GM12878 (cell line): ENCODE results near the gene RGS16. TPM values are rescaled to one million over a fixed set of nuclear protein-coding genes. Genes with fewer than 3 reads are reported as not detected.

ENCODE experiments used
- ATAC-seq: fragments of 200-7000 bp; cut with Tn5 transposase; 3 replicates; pipeline ENCODE4 v1.9.1; 2020; ENCODE audit warnings: mild to moderate bottlenecking, moderate library complexity
- BruUV-seq: library from RNA; stranded (reverse); fragments of 400-500 nt; replicated peaks from 2 replicates; lab custom pipeline; 2021; lab: Mats Ljungman, UMichigan
- CTCF ChIA-PET: fragments of 300-600 bp; sonication (Branson Sonifier 250); formaldehyde crosslinking; extraction: SDS; loops from one replicate; lab custom pipeline; 2021; ENCODE audit warnings: inconsistent platforms; lab: Yijun Ruan, JAX
- POLR2A ChIA-PET: fragments of 350-600 bp; formaldehyde crosslinking; extraction: SDS; loops from one replicate; lab custom pipeline; 2021; ENCODE audit warnings: inconsistent platforms; lab: Charles Lee
- RAD21 ChIA-PET: fragments of 300-600 bp; sonication (Branson Sonifier 250); formaldehyde crosslinking; loops from one replicate; lab custom pipeline; 2023; ENCODE audit warnings: antibody characterized with exemption; ENCODE audit not compliant: unreplicated experiment; lab: Charles Lee
- SMC1A ChIA-PET: fragments of 300-600 bp; sonication (Branson Sonifier 250); formaldehyde crosslinking; loops from one replicate; lab custom pipeline; 2023; ENCODE audit not compliant: unreplicated experiment, uncharacterized antibody; lab: Charles Lee
- DNase-seq: peaks from one replicate; pipeline ENCODE4 v3.0.0-alpha.2; 2011; ENCODE audit warnings: low read depth, low spot score
- FAIRE-seq: peaks from 3 replicates; lab custom pipeline; 2011; peaks lifted over from hg19 to GRCh38; lab: Jason Lieb, UNC
- H2AFZ ChIP-seq: 2 replicates; pipeline ENCODE4 v1.6.0; 2011; ENCODE audit warnings: low read depth, low read length, control low read depth; ENCODE audit not compliant: control insufficient read depth
- H3K27ac ChIP-seq: 2 replicates; pipeline ENCODE4 v1.5.1; 2011; ENCODE audit warnings: control low read depth; ENCODE audit not compliant: control insufficient read depth, insufficient read depth
- H3K27me3 ChIP-seq, 2 experiments: replicated peaks in 1 of 2; 2 replicates each; pipeline versions ENCODE4 v1.6.0 to v1.6.1; 2011; ENCODE audit warnings: low read length in 1 of 2; ENCODE audit not compliant: control insufficient read depth in 2 of 2, insufficient read depth in 2 of 2
- H3K36me3 ChIP-seq, 2 experiments: 2 replicates each; pipeline ENCODE4 v1.5.1; 2011; ENCODE audit warnings: low read length in 1 of 2; ENCODE audit not compliant: control insufficient read depth in 2 of 2, insufficient read depth in 2 of 2
- H3K4me1 ChIP-seq: 2 replicates; pipeline ENCODE4 v1.6.1; 2011; ENCODE audit warnings: mild to moderate bottlenecking, low read length, moderate library complexity, mixed read lengths; ENCODE audit not compliant: control insufficient read depth, insufficient read depth
- H3K4me2 ChIP-seq: 2 replicates; pipeline ENCODE4 v1.6.0; 2011; ENCODE audit warnings: control low read depth; ENCODE audit not compliant: control insufficient read depth, insufficient read depth
- H3K4me3 ChIP-seq: fragments of 200-600 bp; sonication (generic); 2 replicates; pipeline ENCODE4 v1.5.1; 2016
- H3K79me2 ChIP-seq: 2 replicates; pipeline ENCODE4 v1.6.0; 2011; ENCODE audit warnings: low read length; ENCODE audit not compliant: control insufficient read depth, insufficient read depth
- H3K9ac ChIP-seq: 2 replicates; pipeline ENCODE4 v1.8.0; 2011; ENCODE audit warnings: low read length, control low read depth, mixed read lengths; ENCODE audit not compliant: control insufficient read depth, insufficient read depth
- H3K9me3 ChIP-seq: replicated peaks from 3 replicates; pipeline ENCODE4 v1.5.1; 2011; ENCODE audit warnings: mild to moderate bottlenecking, low read length; ENCODE audit not compliant: control insufficient read depth, insufficient read depth
- H4K20me1 ChIP-seq: 2 replicates; pipeline ENCODE4 v1.6.0; 2011; ENCODE audit not compliant: control insufficient read depth, insufficient read depth
- EP300 ChIP-seq, 2 experiments: fragments of 150-350 bp in 1 of 2; IDR thresholded peaks; 2 replicates each; pipeline ENCODE4 v1.6.1; 2011 to 2012; ENCODE audit warnings: low read depth in 2 of 2, low read length in 2 of 2, borderline replicate concordance in 1 of 2, improper control_type of control experiment in 1 of 2, inconsistent platforms in 1 of 2; ENCODE audit not compliant: control insufficient read depth in 1 of 2
- HDAC2 ChIP-seq: fragments of 200-600 bp; sonication (generic); IDR thresholded peaks from 2 replicates; pipeline ENCODE4 v1.6.1; 2017
- PAX5 ChIP-seq: IDR thresholded peaks from 2 replicates; pipeline ENCODE4 v1.6.1; 2011; ENCODE audit warnings: low read depth, low read length, borderline replicate concordance
- SMARCA5 ChIP-seq: fragments of 450-650 bp; IDR thresholded peaks from 2 replicates; pipeline ENCODE4 v1.6.1; 2017; ENCODE audit warnings: mild to moderate bottlenecking
- WGBS: methylation state at CpG from one replicate; pipeline ENCODE4 v1.1.6; 2016; ENCODE audit warnings: low lambda C conversion rate; ENCODE audit not compliant: insufficient replicate concordance, insufficient coverage; ENCODE audit errors: missing lambda C conversion rate; 5-methylcytosine and 5-hydroxymethylcytosine counted together
- in situ Hi-C: fragments of 300-500 bp; cut with MboI; formaldehyde crosslinking; loops from 9 replicates; pipeline ENCODE4 v1.14.3; 2018; ENCODE audit warnings: mixed read lengths
- intact Hi-C: fragments of 100-400 bp; cut with micrococcal nuclease; formaldehyde crosslinking; loops from one replicate; pipeline ENCODE4 v1.14.2; 2022; ENCODE audit not compliant: unreplicated experiment
- polyA plus RNA-seq, 11 experiments: library from polyadenylated mRNA; depleted of rRNA in 4 of 11; unstranded in 6 of 11; stranded (reverse) in 5 of 11; fragments of >200 nt; fragmentation: Nextera tagmentation in 4 of 11; fragmentation: Illumina TruSeq in 1 of 11; extraction: Ambion mirVana in 4 of 11; extraction: Trizol in 1 of 11; gene quantifications; 1 replicate in 1 of 11; 2 replicates in 10 of 11; pipeline versions ENCODE4 v1.2.1 to v1.2.3, GENCODE V29; 2011 to 2016; ENCODE audit warnings: inconsistent platforms in 2 of 11, missing spikeins in 2 of 11, low read depth in 1 of 11
- total RNA-seq, 4 experiments: library from RNA; depleted of rRNA in 3 of 4; stranded (reverse); fragments of >200 nt in 3 of 4; fragmentation: Illumina TruSeq in 1 of 4; extraction: Trizol in 1 of 4; gene quantifications; 2 replicates each; pipeline versions ENCODE4 v1.2.1 to v1.2.3, GENCODE V29; 2013 to 2021
- TF ChIP-seq, protein P1 (sequence below): IDR thresholded peaks from 2 replicates; pipeline ENCODE4 v1.6.1; 2012; ENCODE audit warnings: low read length, inconsistent platforms
- TF ChIP-seq, protein P2 (sequence below): IDR thresholded peaks from 2 replicates; pipeline ENCODE4 v1.6.1; 2011; ENCODE audit warnings: low read depth, low read length, improper control_type of control experiment, borderline replicate concordance
- TF ChIP-seq, protein P3 (sequence below): fragments of 450-650 bp; IDR thresholded peaks from 2 replicates; pipeline ENCODE4 v1.6.1; 2014; ENCODE audit warnings: mild to moderate bottlenecking

Gene RGS16
- total and polyA plus RNA-seq, 10 of the 15 experiments (the other 5 are each of a cell fraction or from before 2014, with no cell fraction given) = 16.4 to 58.2 (median 44.6) TPM

DNA sequence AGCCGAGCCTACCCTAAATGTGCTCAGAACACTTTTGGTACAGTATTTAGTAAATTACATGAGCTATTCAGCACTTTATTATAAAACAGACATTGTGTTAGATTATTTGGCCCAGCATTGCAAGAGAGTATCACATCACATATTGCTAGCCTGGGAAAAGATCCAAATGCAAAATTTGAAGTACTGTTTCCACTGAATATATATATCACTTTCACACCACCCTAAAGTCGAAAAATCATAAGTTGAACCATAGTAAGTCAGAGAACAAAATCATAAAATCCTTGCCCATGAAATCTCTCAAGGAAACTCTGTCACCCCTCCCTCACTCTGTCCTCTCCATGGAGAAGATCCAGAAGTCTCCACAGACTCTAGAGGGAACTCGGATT, 47.1 kb upstream of the RGS16 start:
- Histone ChIP-seq H3K9ac (no peak overlapping the region), H4K20me1 (no peaks in the 10 kb centered on the region), H3K36me3 (no peaks in the 10 kb centered on the region), H3K27ac (no peak overlapping the region), H3K4me3 (no peak overlapping the region), H2AFZ (no peak overlapping the region; the same call in 1 of the 2 replicates), H3K4me2 (no peak overlapping the region), H3K4me1 (peaks cover 30% of the 10 kb centered on the region; the same call in 1 of the 2 replicates), H3K27me3 (no peaks in the 10 kb centered on the region), H3K9me3 (no peaks in the 10 kb centered on the region), H3K79me2 (no peaks in the 10 kb centered on the region)
- TF ChIP-seq PAX5 (no peak), SMARCA5 (no peak), EP300 (IDR thresholded peaks at IDR 0.05; ENCODE audit: borderline replicate concordance in 1 of 2, control insufficient read depth in 1 of 2, low read depth in 2 of 2, low read length in 2 of 2) (no peak), HDAC2 (no peak)
- TF ChIP-seq, protein P1, sequence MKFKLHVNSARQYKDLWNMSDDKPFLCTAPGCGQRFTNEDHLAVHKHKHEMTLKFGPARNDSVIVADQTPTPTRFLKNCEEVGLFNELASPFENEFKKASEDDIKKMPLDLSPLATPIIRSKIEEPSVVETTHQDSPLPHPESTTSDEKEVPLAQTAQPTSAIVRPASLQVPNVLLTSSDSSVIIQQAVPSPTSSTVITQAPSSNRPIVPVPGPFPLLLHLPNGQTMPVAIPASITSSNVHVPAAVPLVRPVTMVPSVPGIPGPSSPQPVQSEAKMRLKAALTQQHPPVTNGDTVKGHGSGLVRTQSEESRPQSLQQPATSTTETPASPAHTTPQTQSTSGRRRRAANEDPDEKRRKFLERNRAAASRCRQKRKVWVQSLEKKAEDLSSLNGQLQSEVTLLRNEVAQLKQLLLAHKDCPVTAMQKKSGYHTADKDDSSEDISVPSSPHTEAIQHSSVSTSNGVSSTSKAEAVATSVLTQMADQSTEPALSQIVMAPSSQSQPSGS = no peak
- TF ChIP-seq, protein P2, sequence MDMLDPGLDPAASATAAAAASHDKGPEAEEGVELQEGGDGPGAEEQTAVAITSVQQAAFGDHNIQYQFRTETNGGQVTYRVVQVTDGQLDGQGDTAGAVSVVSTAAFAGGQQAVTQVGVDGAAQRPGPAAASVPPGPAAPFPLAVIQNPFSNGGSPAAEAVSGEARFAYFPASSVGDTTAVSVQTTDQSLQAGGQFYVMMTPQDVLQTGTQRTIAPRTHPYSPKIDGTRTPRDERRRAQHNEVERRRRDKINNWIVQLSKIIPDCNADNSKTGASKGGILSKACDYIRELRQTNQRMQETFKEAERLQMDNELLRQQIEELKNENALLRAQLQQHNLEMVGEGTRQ = no peak
- TF ChIP-seq, protein P3, sequence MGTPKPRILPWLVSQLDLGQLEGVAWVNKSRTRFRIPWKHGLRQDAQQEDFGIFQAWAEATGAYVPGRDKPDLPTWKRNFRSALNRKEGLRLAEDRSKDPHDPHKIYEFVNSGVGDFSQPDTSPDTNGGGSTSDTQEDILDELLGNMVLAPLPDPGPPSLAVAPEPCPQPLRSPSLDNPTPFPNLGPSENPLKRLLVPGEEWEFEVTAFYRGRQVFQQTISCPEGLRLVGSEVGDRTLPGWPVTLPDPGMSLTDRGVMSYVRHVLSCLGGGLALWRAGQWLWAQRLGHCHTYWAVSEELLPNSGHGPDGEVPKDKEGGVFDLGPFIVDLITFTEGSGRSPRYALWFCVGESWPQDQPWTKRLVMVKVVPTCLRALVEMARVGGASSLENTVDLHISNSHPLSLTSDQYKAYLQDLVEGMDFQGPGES = no peak
- CTCF ChIA-PET = interaction anchor here (1.5 to 6.9 kb wide), 3 partner anchors 27 to 132 kb away, joined by 5 to 61 read pairs (median 7); no protein-coding TSS in a partner anchor
- no TSS peak for BruUV-seq
- in situ Hi-C loops (no loop called here), intact Hi-C loops (no loop called here)
- no peak for FAIRE-seq
- WGBS = 40% methylated on average over 3 of the region's 3 CpGs
- SMC1A ChIA-PET = interaction anchor here (0.6 to 7.2 kb wide), 8 partner anchors 12 to 131 kb away, joined by 3 to 54 read pairs (median 13); no protein-coding TSS in a partner anchor
- no peak for DNase-seq
- no peak for ATAC-seq
- RAD21 ChIA-PET = interaction anchor here (1.0 to 1.7 kb wide), 2 partner anchors 26 to 133 kb away, joined by 3 to 4 read pairs; no protein-coding TSS in a partner anchor
- POLR2A ChIA-PET = interaction anchor here (1.4 kb wide), 1 partner anchor 22 kb away, joined by 5 read pairs; no protein-coding TSS in a partner anchor
